Measurements from ENCODE around the gene RSRC1.
"Not testable (repeated sequence)": the region's sequence is repeated elsewhere in the genome, so short reads cannot be mapped to it uniquely, and the experiment has no call there.

RSRC1 gene

DNA sequence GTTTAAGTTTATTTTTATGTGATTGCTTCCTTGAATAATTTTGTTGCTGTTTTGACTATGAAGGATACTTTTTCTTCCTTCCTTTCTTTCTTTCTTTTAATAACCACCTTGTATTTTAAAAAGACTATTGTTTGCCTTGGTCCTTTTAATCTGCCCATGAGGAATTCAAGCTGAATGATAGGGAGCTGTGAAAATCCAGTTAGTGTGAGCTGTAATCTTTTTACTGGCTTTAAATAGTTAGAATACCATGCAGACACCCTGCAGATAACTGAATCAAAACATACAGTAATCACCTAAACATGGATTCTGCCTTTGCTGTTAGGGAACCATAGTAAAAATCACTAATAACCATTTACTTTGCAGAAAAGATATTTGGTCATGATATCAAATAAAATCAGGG is 110.7 kb downstream of the RSRC1 start:
- DNase-seq (ENCODE audit: low spot score) (no peak), FAIRE-seq (no peak)

DNA sequence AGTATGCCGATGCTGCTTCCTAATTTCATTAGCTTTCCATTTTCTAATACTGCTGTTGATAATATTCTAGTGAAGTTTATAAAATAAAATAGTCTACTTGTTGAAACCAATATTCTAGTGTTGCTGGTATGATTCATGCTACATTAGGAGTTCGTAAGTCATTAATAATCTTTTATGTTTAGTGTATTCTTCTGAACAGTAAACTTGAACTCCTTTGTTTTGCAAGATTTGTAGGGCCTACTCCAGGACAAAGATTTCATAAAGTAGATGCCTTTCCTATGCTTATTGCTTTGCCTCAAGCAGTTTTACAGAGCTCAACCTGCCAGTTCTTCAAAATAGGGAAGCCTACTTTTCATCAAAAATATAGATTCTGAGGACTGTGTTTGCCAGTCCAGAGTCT is 111.5 kb downstream of the RSRC1 start:
- FAIRE-seq, result no peak

DNA sequence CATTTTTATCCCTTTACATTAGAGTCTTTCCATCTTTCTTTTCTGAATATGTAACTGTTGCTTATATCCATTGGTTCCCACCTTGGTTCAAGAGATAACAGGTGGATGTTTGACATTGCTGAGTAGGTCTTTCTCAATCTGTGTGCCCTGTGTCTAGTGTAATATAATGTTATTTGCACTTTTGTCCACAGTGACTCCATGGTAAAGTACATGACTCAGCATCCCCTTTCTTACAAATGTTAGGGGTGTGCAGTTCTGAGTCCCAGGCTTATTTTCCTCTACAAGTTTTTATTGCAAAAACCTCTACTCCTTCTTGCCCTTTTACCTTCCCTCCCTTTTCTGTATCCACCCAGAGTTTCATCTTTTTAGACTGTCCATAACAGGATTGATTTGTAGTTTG is 116.5 kb downstream of the RSRC1 start:
- FAIRE-seq (no peak), DNase-seq (ENCODE audit: low spot score) (no peak)

More for the DNA sequence above, 111.5 kb downstream of the RSRC1 start:
- DNase-seq (ENCODE audit: low spot score), result no peak

DNA sequence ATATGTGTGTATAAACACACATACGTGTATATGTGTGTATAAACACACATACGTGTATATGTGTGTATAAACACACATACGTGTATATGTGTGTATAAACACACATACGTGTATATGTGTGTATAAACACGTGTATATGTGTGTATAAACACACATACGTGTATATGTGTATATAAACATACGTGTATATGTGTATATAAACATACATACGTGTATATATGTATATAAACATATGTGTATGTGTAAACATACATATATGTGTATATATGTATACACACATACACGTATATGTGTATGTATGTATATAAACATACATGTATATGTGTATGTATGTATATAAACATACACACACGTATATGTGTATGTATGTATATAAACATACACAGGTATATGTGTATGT is 119.1 kb downstream of the RSRC1 start:
- DNase-seq (ENCODE audit: low spot score), result not testable (repeated sequence)
- FAIRE-seq, result peak; percentile 14

DNA sequence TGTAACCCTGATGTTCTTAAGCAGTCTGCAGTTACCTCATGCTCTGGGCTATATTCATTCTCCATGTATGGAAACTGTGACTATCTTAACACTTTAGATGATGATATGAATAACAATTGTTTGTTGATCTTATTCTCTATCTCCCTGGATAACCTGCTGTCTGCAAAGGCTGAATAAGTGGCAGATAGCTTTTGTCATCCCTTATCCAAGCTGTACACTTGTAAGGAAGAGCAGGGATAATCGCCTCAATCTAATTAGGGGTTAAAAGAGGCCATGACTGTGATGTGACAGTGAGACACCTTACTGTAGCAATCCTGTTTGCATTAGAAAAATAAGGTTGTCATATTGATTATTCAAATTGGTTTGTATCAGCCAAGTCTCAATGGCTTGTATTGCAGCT is 123.9 kb downstream of the RSRC1 start:
- no peak for DNase-seq (ENCODE audit: low spot score)
- no peak for FAIRE-seq

DNA sequence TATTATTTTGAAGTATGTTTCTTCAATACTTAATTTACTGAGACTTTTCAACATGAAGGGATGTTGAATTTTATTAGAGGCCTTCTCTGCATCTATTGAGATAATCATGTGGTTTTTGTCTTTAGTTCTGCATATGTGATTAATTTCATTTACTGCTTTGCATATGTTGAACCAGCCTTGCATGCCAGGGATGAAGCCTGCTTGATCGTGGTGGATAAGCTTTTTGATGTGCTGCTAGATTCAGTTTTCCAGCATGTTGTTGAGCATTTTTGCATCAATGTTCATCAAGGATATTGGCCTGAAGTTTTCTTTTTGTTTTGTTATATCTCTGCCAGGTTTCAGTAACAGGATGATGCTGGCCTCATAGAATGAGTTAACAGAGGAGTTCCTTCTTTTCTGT is 134.4 kb downstream of the RSRC1 start:
- DNase-seq (ENCODE audit: low spot score) (no peak), FAIRE-seq (no peak)

DNA sequence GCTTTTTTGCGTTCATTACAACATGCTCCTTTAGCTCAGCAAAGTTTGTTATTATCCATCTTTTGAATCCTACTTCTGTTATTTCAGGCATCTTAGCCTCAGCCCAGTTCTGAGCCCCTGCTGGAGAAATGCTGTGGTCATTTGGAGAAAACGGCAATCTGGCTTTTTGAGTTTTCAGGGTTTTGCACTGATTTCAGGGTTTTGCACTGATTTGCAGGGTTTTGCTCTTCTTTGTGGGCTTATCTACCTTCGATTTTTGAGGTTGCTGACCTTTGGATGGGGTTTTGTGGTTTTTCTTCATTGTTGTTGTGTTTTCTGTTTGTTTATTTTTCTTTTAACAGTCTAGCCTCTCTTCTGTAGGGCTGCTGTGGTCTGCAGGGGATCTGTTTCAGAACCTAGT is 137.4 kb downstream of the RSRC1 start:
- FAIRE-seq (no peak), DNase-seq (ENCODE audit: low spot score) (no peak)

DNA sequence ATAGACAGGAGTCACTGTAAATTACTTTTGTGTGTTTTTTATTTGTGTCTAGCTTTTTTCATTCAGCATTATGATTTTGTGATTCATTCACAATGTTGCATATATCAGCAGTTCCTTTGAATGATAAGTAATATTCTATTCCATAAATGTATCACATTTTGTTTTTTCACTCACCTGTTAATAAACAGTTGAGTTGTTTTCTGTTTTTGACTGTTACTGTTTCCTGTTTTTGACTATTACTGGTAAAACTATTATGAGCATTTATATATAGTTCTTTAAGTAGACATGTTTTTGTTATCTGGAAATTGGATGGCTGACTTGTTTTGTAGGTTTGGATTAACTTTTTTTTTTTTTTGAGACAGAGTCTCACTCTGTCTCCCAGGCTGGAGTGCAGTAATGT is 138.4 kb downstream of the RSRC1 start:
- DNase-seq (ENCODE audit: low spot score), result no peak
- FAIRE-seq, result no peak

DNA sequence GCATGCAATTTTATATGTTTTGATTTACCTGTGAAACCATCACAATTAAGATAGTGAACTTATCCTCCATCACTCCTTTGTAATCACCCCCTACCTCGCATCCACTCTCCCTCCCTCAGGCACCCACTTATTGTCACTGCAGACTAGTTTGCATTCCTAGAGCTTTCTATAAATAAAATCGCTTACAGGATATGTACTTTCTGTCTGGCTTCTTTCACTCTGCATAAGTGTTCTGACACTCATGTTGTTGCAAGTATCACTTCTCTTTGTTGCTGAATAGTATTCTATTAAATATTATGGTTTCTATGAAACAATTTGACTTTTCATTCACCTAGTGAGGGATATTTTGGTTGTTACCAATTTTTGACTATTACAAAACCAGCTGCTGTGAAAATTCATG is 139.3 kb downstream of the RSRC1 start:
- no peak for FAIRE-seq

DNA sequence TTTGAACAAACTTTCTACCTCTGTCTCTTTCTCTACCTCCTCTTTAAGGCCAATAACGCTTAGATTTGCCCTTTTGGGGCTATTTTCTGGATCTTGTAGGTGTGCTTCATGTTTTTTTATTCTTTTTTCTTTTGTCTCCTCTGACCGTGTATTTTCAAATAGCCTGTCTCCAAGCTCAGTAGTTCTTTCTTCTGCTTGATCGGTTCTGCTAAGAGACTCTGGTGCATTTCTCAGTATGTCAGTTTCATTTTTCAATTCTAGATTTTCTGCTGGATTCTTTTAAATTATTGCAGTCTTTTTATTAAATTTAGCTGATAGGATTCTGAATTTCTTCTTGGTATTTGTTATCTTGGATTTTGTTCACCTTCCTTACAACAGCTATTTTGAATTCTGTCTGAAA is 148.7 kb downstream of the RSRC1 start:
- DNase-seq (ENCODE audit: low spot score) (no peak), FAIRE-seq (no peak)

More for the DNA sequence above, 139.3 kb downstream of the RSRC1 start:
- DNase-seq (ENCODE audit: low spot score), result no peak

DNA sequence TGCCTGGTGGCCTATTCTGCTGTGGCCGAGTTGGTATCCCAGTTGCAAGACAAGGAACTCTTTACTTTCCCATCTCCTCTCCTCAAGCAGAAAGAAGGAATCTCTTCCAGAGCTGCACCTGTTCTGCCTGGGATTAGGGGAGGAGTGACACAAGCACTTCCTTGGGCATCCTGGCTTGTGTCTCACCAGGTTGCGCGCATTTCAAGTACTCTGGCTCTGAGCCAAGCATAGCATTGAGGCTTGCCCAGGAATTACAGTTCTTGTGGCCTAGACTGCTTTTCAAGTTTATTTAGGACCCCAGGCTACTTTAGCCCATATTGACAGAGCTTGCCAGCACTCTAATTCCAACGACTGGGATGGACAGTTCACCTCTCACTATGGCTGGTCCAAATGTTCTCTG is 150.5 kb downstream of the RSRC1 start:
- DNase-seq (ENCODE audit: low spot score), result no peak
- no peak for FAIRE-seq

DNA sequence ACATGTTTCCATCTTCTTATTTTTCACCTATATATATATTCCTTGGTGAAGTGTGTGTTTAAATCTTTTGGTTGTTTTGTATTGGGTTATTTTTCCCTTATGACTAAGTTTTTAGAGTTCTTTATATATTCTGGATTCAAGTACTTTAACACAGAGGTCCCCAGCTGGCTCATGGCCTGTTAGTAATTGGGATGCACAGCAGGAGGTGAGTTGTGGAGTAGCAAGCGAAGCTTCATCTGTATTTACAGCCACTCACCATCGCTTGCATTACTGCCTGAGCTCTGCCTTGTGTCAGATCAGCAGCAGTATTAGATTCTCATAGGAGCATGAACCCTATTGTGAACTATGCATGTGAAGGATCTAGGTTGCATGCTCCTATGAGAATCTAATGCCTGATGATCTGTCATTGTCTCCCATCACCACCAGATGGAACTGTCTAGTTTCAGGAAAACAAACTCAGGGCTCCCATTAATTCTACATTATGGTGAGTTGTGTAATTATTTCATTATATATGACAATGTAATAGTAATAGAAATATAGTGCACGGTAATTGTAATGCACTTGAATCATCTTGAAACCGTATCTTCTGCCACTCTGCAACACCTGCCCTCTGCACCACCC is 151.6 kb downstream of the RSRC1 start:
- FAIRE-seq (no peak), DNase-seq (ENCODE audit: low spot score) (no peak)

DNA sequence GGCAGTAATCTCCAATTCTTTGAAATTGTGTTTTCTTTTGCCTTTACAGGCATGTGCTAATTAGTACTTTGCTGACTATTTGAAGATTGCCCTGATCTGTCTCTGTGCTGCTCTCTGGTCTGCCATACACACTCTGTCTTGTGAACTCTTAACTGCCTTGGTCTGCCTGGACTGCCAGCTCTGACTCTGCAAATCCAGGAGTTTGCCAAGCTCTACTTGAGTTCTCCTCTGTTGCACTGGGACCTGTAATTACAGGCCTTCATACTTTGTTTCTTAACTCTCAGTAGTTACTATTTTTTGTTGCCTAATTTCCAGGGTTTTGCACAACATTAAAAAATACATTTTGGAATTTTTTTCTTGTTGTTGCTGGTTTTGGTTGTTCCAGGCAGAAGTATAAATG is 155.0 kb downstream of the RSRC1 start:
- DNase-seq (ENCODE audit: low spot score) (no peak), FAIRE-seq (no peak)

DNA sequence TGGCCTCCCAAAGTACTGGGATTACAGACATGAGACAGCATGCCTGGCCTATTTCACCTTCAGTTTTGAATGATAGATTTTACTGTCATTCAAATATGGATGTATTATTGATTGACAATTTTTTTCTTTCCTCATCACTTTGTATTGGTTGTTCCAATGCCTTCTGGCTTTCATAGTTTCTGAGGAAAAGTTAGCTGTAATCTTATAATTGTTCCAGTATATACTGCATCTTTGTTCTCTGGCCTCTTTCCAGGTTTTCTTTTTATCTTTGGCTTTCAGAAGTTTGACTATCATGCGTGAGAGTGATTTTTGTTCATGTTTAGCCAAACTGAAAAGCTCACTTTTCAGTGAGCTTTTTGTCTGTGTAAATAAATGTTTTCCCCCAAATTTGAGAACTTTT is 157.1 kb downstream of the RSRC1 start:
- DNase-seq (ENCODE audit: low spot score) (no peak), FAIRE-seq (no peak)

DNA sequence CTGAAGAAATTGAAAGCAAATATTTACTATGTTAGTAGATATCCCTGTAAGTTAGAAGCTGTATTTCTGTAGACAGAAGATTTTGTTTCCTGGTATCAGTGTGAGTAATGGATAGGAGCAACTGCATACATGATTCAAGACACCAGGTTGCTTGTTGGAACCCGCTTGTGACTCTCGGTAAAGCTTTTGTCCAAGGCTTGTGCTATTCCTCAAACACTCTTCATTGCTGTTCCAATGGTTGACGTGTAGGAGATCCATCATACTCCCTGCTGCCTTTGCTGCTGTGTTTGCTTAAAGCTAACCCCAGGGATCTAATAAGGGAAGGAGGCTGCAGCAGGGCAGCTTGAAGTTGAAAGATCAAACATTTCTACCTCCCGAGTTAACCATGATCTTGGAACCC is 160.1 kb downstream of the RSRC1 start:
- FAIRE-seq, result no peak
- DNase-seq (ENCODE audit: low spot score), result no peak

DNA sequence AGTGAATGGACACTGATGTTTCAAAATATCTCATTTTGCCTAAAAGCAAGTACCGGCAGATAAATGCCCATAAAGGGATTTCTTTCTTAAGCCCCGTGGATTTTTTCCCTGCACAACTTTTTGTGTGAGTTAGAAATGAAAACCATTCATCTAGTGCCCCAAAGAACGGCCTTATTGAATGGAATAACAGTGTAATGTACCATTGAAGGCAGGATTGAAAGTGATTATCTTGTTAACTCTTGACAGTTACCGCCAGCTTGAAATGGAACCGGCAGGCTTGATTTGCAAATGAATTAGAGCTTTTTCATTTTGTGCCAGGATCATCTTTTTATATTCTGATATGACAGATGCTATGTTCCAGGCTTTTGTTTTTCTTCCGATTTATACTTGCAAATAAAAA is 162.2 kb downstream of the RSRC1 start:
- DNase-seq (ENCODE audit: low spot score), result no peak
- no peak for FAIRE-seq

DNA sequence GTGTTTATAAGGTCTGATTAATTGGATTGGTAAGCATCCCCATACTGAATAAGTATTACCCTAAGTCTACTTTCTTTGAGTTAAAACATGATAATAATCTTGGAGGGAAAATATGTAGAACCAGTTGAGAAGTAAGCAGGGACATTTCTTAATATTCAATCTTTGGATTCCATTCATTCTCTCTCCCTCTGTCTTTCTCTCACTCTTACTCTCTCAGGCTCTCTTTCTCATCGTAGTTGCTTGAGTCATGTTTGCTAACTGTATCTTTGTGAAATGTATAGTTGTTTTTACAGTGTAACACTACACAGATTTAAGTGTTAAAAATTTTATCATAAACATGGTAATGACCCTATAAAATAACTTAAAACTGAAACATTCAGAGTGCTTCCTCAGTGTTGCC is 163.8 kb downstream of the RSRC1 start:
- FAIRE-seq, result no peak
- no peak for DNase-seq (ENCODE audit: low spot score)

DNA sequence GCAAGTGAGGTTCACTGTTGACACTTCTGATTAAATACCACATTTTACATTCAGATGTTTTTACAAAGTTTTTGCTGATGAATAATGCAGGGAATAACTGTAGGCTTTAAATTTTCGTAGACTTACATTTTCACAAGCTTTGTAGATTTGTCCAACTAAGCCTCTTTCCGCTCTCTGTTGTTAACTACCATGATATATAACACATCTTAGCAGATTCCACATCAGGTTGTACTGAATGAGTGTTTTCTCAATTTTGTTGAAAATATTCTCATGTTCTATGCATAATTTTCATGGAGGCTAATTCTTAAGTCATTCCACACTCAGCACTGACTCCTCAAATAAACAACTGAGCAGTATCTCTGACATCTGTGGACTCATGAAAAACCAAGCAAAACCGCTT is 168.3 kb downstream of the RSRC1 start:
- DNase-seq (ENCODE audit: low spot score) (no peak), FAIRE-seq (no peak)

DNA sequence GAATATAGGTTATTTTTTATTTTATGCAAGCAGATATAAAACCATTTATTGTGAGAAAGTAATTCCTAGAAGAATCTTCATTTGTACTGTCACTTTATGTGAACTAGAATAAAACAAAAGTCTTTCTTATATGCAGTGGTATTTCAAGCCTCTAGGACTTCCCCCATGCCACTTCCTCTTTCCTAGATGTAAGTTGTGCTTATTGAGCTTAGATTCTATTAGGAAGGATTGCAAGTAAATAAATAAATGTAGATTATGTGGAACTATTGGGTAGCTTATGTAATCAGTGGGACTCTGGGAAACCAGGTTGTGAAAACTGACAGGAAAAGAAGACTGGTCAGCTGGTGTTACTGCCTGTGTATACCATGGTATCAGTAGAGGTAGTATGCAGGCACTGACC is 169.7 kb downstream of the RSRC1 start:
- FAIRE-seq (no peak), DNase-seq (ENCODE audit: low spot score) (no peak)

DNA sequence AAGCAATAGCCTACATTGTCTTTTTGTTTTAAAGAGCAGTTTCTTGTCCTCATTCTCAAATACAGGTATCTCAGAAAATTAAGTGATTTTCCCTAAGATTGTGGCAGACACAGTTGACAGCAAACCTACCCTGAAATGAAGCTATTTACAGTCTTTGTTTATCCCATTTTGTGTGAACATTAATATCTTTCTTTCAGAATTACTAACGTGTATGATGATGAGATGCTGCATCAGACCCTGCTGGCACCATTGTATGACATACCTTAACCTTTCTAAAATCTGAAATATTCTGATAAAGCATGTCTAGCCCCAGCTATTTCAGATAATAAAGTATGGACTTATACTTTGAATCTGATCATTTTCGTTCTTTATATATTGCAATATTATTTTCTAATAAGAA is 185.9 kb downstream of the RSRC1 start:
- no peak for DNase-seq (ENCODE audit: low spot score)
- FAIRE-seq, result no peak

DNA sequence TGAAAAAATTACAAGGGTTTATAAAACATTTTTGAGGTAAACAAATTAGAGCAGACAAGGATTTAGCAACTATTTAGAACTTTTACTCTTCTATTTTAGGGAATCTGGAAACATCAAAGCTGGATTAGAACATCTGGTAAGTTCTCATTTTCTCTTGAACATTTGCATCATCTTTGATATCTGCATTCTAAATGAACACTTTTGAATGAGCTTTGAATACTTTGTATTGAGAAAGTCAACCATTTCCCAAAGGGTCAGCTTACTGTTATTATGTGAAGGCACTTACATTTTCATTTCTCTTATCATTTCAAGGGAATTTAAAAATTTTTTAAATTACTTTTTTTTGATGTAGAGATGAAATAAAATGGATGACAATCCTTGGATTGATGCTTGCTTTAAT is 188.1 kb downstream of the RSRC1 start:
- DNase-seq (ENCODE audit: low spot score), result no peak
- no peak for FAIRE-seq

DNA sequence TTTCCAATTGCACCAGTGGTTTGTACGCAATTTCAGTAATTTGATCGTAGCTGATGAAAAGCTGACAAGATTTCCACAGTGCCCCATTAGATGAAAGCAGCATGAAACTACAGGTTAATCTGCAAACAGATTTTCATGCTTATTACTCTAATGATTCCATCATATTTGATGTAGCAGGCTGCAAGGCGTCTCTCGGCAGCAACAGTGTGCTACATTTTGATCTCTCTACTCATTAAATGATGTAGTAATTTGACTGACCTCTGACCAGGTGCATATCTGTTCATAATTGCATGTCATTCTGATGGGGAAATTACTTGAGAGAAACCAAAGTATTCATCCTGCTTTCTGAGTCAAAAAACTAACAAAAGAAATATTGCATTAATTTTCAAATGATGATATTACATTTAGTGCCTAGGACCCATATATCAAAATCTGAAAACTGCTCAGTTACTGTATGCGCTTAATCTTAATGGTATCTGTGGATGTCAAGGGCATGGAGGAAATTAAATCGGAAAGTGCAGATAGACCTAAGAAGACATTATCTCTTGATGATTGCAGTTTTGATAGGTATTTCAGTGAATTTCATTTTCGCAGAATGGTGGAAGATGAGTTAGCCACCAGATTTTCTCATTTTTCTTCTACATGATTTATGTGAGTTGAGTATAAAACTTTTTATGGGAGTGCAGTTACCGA is 198.5 kb downstream of the RSRC1 start:
- DNase-seq (ENCODE audit: low spot score) (no peak), FAIRE-seq (no peak)

DNA sequence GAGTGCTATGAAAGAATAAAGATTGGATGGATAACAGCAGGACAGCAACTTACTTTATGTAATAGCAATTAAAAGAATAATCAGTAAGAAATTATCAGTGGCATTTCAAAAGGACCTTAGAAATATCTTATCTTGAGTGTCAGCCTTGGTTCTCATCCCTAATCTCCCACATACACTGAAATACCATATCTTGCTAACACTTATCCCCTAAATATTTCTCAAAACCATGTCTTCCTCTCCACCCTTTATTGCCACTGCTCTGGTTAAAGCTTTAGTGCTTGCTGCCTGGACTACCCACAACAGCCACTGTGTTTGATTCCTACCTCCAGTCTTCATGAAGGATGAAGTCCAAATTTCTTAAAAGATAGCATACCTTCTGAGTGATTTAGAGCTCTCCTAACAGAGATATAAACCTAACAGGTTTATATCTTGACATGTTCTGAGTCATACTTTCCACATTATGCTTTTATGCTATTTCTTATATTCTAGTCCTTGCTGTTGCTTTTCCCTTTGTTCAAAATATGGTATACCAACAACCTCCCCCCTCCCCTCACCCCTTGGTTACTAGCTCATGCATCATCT is 202.8 kb downstream of the RSRC1 start:
- no peak for FAIRE-seq
- DNase-seq (ENCODE audit: low spot score), result no peak
